GM12878 (cell line): ENCODE data around the gene SLCO3A1. TPM values are rescaled to one million over a fixed set of nuclear protein-coding genes. Genes with fewer than 3 reads are reported as not detected.

Source experiments
- CBX5 ChIP-seq: sonication (generic); IDR thresholded peaks from 2 replicates; pipeline ENCODE4 v1.6.1; 2016; ENCODE audit warnings: low read depth, moderate library complexity, mild to moderate bottlenecking, inconsistent platforms
- FOXK2 ChIP-seq: fragments of 450-650 bp; IDR thresholded peaks from 2 replicates; pipeline ENCODE4 v1.6.1; 2017; ENCODE audit warnings: mild to moderate bottlenecking, moderate library complexity
- KLF5 ChIP-seq: fragments of 450-650 bp; IDR thresholded peaks from 2 replicates; pipeline ENCODE4 v1.6.1; 2014; ENCODE audit warnings: mild to moderate bottlenecking; ENCODE audit not compliant: partially characterized antibody
- MEF2B ChIP-seq: fragments of 450-650 bp; IDR thresholded peaks from 2 replicates; pipeline ENCODE4 v1.6.1; 2018; ENCODE audit warnings: mild to moderate bottlenecking, moderate library complexity; ENCODE audit not compliant: partially characterized antibody, poor library complexity, severe bottlenecking
- MXI1 ChIP-seq: fragments of 150-350 bp; IDR thresholded peaks from 2 replicates; pipeline ENCODE4 v1.6.1; 2011; ENCODE audit warnings: low read depth, mild to moderate bottlenecking, inconsistent platforms, low read length, improper control_type of control experiment
- NFYB ChIP-seq: IDR thresholded peaks from 2 replicates; pipeline ENCODE4 v1.6.1; 2011; ENCODE audit warnings: low read depth, mild to moderate bottlenecking, low read length, improper control_type of control experiment, moderate library complexity; ENCODE audit not compliant: insufficient read depth
- NR2C2 ChIP-seq: IDR thresholded peaks from 2 replicates; pipeline ENCODE4 v1.6.1; 2011; ENCODE audit warnings: borderline replicate concordance, low read depth; ENCODE audit not compliant: control insufficient read depth, insufficient read length
- RCOR1 ChIP-seq: conservative IDR thresholded peaks from 2 replicates; pipeline ENCODE4 v1.6.1; 2012; ENCODE audit warnings: low read depth, low read length, improper control_type of control experiment
- SIX5 ChIP-seq: IDR thresholded peaks from 2 replicates; pipeline ENCODE4 v1.6.1; 2011; ENCODE audit warnings: mild to moderate bottlenecking, low read depth, low read length, moderate library complexity; ENCODE audit not compliant: severe bottlenecking
- SREBF2 ChIP-seq: IDR thresholded peaks from 2 replicates; pipeline ENCODE4 v1.6.1; 2012; ENCODE audit warnings: mild to moderate bottlenecking, low read length
- polyA plus RNA-seq, 11 experiments: library from polyadenylated mRNA; depleted of rRNA in 4 of 11; unstranded in 6 of 11; stranded (reverse) in 5 of 11; fragments of >200 nt; fragmentation: Nextera tagmentation in 4 of 11; fragmentation: Illumina TruSeq in 1 of 11; extraction: Ambion mirVana in 4 of 11; extraction: Trizol in 1 of 11; gene quantifications; 1 replicate in 1 of 11; 2 replicates in 10 of 11; pipeline versions ENCODE4 v1.2.1 to v1.2.3, GENCODE V29; 2011 to 2016; ENCODE audit warnings: inconsistent platforms in 2 of 11, missing spikeins in 2 of 11, low read depth in 1 of 11
- total RNA-seq, 4 experiments: library from RNA; depleted of rRNA in 3 of 4; stranded (reverse); fragments of >200 nt in 3 of 4; fragmentation: Illumina TruSeq in 1 of 4; extraction: Trizol in 1 of 4; gene quantifications; 2 replicates each; pipeline versions ENCODE4 v1.2.1 to v1.2.3, GENCODE V29; 2013 to 2021
- TF ChIP-seq, protein P1 (sequence below): fragments of 450-650 bp; IDR thresholded peaks from 2 replicates; pipeline ENCODE4 v1.6.1; 2017; ENCODE audit warnings: low read depth, mild to moderate bottlenecking, moderate library complexity
- TF ChIP-seq, protein P2 (sequence below): fragments of 450-650 bp; IDR thresholded peaks from 2 replicates; pipeline ENCODE4 v1.6.1; 2017; ENCODE audit warnings: borderline replicate concordance
- TF ChIP-seq, protein P3 (sequence below): IDR thresholded peaks from 2 replicates; pipeline ENCODE4 v1.6.1; 2011; ENCODE audit warnings: borderline replicate concordance, low read depth, mild to moderate bottlenecking, moderate library complexity, low read length; ENCODE audit not compliant: insufficient read depth, poor library complexity, severe bottlenecking

Gene SLCO3A1
- total and polyA plus RNA-seq, 10 of the 15 experiments (the other 5 are each of a cell fraction or from before 2014, with no cell fraction given), result 0.05 to 5.9 (median 0.31) TPM

GRCh38 chr15:92109191-92109873 lies 255.8 kb downstream of the SLCO3A1 start (continued):
- TF ChIP-seq, protein P1, sequence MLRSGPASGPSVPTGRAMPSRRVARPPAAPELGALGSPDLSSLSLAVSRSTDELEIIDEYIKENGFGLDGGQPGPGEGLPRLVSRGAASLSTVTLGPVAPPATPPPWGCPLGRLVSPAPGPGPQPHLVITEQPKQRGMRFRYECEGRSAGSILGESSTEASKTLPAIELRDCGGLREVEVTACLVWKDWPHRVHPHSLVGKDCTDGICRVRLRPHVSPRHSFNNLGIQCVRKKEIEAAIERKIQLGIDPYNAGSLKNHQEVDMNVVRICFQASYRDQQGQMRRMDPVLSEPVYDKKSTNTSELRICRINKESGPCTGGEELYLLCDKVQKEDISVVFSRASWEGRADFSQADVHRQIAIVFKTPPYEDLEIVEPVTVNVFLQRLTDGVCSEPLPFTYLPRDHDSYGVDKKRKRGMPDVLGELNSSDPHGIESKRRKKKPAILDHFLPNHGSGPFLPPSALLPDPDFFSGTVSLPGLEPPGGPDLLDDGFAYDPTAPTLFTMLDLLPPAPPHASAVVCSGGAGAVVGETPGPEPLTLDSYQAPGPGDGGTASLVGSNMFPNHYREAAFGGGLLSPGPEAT, result no peak
- TF ChIP-seq, protein P2, sequence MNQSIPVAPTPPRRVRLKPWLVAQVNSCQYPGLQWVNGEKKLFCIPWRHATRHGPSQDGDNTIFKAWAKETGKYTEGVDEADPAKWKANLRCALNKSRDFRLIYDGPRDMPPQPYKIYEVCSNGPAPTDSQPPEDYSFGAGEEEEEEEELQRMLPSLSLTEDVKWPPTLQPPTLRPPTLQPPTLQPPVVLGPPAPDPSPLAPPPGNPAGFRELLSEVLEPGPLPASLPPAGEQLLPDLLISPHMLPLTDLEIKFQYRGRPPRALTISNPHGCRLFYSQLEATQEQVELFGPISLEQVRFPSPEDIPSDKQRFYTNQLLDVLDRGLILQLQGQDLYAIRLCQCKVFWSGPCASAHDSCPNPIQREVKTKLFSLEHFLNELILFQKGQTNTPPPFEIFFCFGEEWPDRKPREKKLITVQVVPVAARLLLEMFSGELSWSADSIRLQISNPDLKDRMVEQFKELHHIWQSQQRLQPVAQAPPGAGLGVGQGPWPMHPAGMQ, result no peak
- TF ChIP-seq NR2C2 (no peak), CBX5 (no peak), SREBF2 (no peak), FOXK2 (no peak), MXI1 (no peak), RCOR1 (no peak), NFYB (no peak), SIX5 (no peak), KLF5 (no peak), MEF2B (no peak)
- TF ChIP-seq, protein P3, sequence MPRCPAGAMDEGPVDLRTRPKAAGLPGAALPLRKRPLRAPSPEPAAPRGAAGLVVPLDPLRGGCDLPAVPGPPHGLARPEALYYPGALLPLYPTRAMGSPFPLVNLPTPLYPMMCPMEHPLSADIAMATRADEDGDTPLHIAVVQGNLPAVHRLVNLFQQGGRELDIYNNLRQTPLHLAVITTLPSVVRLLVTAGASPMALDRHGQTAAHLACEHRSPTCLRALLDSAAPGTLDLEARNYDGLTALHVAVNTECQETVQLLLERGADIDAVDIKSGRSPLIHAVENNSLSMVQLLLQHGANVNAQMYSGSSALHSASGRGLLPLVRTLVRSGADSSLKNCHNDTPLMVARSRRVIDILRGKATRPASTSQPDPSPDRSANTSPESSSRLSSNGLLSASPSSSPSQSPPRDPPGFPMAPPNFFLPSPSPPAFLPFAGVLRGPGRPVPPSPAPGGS, result no peak
